ENCODE results near the gene NECTIN4.
"Not testable (repeated sequence)": the region's sequence is repeated elsewhere in the genome, so short reads cannot be mapped to it uniquely, and the experiment has no call there.

NECTIN4 gene

GRCh38 chr1:161069241-161069640 is 20.1 kb downstream of the NECTIN4 start:
- no peak overlapping the region for H3K4me3 ChIP-seq (ENCODE audit: low read depth, low read length)
- TF ChIP-seq CTCF (IDR thresholded peaks at IDR 0.05; ENCODE audit: low read depth, low read length): no peak

- TF ChIP-seq CTCF (IDR thresholded peaks at IDR 0.05; ENCODE audit: low read depth, low read length): no peak
- no peak overlapping the region for H3K4me3 ChIP-seq (ENCODE audit: low read depth, low read length)
These were observed 20.8 kb downstream of the NECTIN4 start for GRCh38 chr1:161068306-161069234.

GRCh38 chr1:161066694-161067093 is 22.7 kb downstream of the NECTIN4 start:
- H3K4me3 ChIP-seq (ENCODE audit: low read depth, low read length): no peak overlapping the region

GRCh38 chr1:161065681-161066080 is 23.7 kb downstream of the NECTIN4 start:
- H3K4me3 ChIP-seq (ENCODE audit: low read depth, low read length): not testable (repeated sequence)

More at GRCh38 chr1:161066694-161067093, 22.7 kb downstream of the NECTIN4 start:
- TF ChIP-seq CTCF (IDR thresholded peaks at IDR 0.05; ENCODE audit: low read depth, low read length): no peak

- not testable (repeated sequence) for H3K4me3 ChIP-seq (ENCODE audit: low read depth, low read length)
These were observed 25.4 kb downstream of the NECTIN4 start for GRCh38 chr1:161063936-161064335.

GRCh38 chr1:161061419-161061818 is 27.9 kb downstream of the NECTIN4 start:
- no peak overlapping the region for H3K4me3 ChIP-seq (ENCODE audit: low read depth, low read length)
- no peak for TF ChIP-seq CTCF (IDR thresholded peaks at IDR 0.05; ENCODE audit: low read depth, low read length)

- H3K4me3 ChIP-seq (ENCODE audit: low read depth, low read length): no peak overlapping the region
- no peak for TF ChIP-seq CTCF (IDR thresholded peaks at IDR 0.05; ENCODE audit: low read depth, low read length)
These were observed 30.1 kb downstream of the NECTIN4 start for GRCh38 chr1:161059293-161059692.

GRCh38 chr1:161054805-161055204 is 34.6 kb downstream of the NECTIN4 start:
- no peak overlapping the region for H3K4me3 ChIP-seq (ENCODE audit: low read depth, low read length)
- TF ChIP-seq CTCF (IDR thresholded peaks at IDR 0.05; ENCODE audit: low read depth, low read length): no peak

Measured in WI38 (cell line).